ENCODE measurements around the gene KNOP1. TPM values are rescaled to one million over a fixed set of nuclear protein-coding genes. Genes with fewer than 3 reads are reported as not detected.

Gene KNOP1
- total RNA-seq, 2 experiments from 2014 or later, result 19.7 to 33.2 TPM

DNA sequence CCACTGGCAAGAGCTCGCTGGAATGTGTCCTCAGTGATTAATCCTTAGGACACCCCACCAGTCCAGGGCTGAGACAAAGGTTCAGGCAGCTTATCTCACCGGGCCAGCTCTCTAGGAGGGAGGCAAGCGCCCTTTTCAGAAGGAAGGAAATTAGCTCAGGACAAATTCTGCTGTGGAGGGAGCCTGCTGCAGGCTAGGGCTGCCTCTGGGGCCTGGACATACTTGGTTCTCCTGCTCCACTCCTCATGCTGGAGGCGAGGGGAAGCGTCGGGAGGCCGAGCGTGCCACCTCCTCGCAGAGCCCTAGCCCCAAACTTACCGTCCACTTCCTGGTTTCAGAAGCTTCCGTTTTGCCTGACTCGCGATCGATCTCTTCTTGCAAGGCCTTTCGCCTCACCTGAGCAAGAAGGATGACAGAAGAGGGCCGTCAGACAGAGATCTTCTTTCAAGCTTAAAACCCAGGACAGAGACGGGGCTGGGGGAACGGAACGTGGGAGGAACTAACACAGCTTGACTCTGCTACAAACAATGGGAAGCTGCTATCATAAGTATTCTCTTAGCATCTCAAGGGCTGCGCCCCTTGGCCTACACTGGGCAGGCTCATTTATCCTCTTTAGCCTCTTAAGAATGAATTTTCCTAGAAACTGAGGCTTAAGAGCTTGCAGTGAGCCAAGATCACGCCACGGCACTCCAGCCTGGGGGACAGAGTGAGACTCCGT is 7.7 kb downstream of the KNOP1 start:
- H3K27ac ChIP-seq (ENCODE audit: low read depth, low read length, poor library complexity, severe bottlenecking), result no peak overlapping the region
- H3K36me3 ChIP-seq (ENCODE audit: insufficient read depth, low read length), result peaks cover 91% of the 10 kb centered on the region
- ChIA-PET POLR2A (no interaction called here), CTCF (ENCODE audit: unreplicated experiment) (no interaction called here)
- TF ChIP-seq, protein P1, sequence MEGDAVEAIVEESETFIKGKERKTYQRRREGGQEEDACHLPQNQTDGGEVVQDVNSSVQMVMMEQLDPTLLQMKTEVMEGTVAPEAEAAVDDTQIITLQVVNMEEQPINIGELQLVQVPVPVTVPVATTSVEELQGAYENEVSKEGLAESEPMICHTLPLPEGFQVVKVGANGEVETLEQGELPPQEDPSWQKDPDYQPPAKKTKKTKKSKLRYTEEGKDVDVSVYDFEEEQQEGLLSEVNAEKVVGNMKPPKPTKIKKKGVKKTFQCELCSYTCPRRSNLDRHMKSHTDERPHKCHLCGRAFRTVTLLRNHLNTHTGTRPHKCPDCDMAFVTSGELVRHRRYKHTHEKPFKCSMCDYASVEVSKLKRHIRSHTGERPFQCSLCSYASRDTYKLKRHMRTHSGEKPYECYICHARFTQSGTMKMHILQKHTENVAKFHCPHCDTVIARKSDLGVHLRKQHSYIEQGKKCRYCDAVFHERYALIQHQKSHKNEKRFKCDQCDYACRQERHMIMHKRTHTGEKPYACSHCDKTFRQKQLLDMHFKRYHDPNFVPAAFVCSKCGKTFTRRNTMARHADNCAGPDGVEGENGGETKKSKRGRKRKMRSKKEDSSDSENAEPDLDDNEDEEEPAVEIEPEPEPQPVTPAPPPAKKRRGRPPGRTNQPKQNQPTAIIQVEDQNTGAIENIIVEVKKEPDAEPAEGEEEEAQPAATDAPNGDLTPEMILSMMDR (conservative IDR thresholded peaks at IDR 0.05; ENCODE audit: low read length), result no peak
- TF ChIP-seq EZH2phosphoT487 (IDR thresholded peaks at IDR 0.05; ENCODE audit: borderline replicate concordance, low read depth, low read length), result no peak
- H3K9me2 ChIP-seq (ENCODE audit: insufficient read depth, low read length), result no peaks in the 10 kb centered on the region
- H3K4me1 ChIP-seq (ENCODE audit: insufficient read depth, low read length, poor library complexity, severe bottlenecking), result no peaks in the 10 kb centered on the region
- no TSS peak for BruUV-seq (replicated peaks)
- intact Hi-C loops (cut with micrococcal nuclease; ENCODE audit: unreplicated experiment), result no loop called here
- no peak for DNase-seq (ENCODE audit: low spot score)
- H3K4me2 ChIP-seq (ENCODE audit: low read length), result no peak overlapping the region
- no peak overlapping the region for H3K4me3 ChIP-seq (ENCODE audit: low read depth, low read length, poor library complexity, severe bottlenecking)
- peaks cover 9% of the 10 kb centered on the region; the same call in 1 of the 2 replicates for H4K20me1 ChIP-seq (ENCODE audit: insufficient read depth, low read length)
- no peak overlapping the region for H2AFZ ChIP-seq (ENCODE audit: low read length)
- no peaks in the 10 kb centered on the region for H3K9me3 ChIP-seq (ENCODE audit: low read length)
- peaks cover 17% of the 10 kb centered on the region; the same call in 1 of the 2 replicates for H3K79me2 ChIP-seq (ENCODE audit: insufficient read depth, low read depth, low read length)

GRCh38 chr16:19709381-19710136 is 8.5 kb downstream of the KNOP1 start:
- Histone ChIP-seq H3K4me2 (ENCODE audit: low read length) (no peak overlapping the region), H3K4me3 (ENCODE audit: low read depth, low read length, poor library complexity, severe bottlenecking) (no peak overlapping the region), H3K36me3 (ENCODE audit: insufficient read depth, low read length) (peaks cover 94% of the 10 kb centered on the region), H4K20me1 (ENCODE audit: insufficient read depth, low read length) (peaks cover 9% of the 10 kb centered on the region; the same call in 1 of the 2 replicates), H3K9me2 (ENCODE audit: insufficient read depth, low read length) (no peaks in the 10 kb centered on the region), H3K9me3 (ENCODE audit: low read length) (no peaks in the 10 kb centered on the region), H3K4me1 (ENCODE audit: insufficient read depth, low read length, poor library complexity, severe bottlenecking) (no peaks in the 10 kb centered on the region), H2AFZ (ENCODE audit: low read length) (no peak overlapping the region), H3K79me2 (ENCODE audit: insufficient read depth, low read depth, low read length) (peaks cover 9% of the 10 kb centered on the region; the same call in 1 of the 2 replicates), H3K27ac (ENCODE audit: low read depth, low read length, poor library complexity, severe bottlenecking) (no peak overlapping the region)
- no peak for DNase-seq (ENCODE audit: low spot score)
- TF ChIP-seq, protein P1 (conservative IDR thresholded peaks at IDR 0.05; ENCODE audit: low read length), result no peak
- TF ChIP-seq EZH2phosphoT487 (IDR thresholded peaks at IDR 0.05; ENCODE audit: borderline replicate concordance, low read depth, low read length), result no peak
- intact Hi-C loops (cut with micrococcal nuclease; ENCODE audit: unreplicated experiment), result no loop called here
- POLR2A ChIA-PET, result no interaction called here
- no TSS peak for BruUV-seq (replicated peaks)
- CTCF ChIA-PET (ENCODE audit: unreplicated experiment), result no interaction called here

Measured in OCI-LY7 (cell line).